RPMI8226 (cell line): Measurements from ENCODE around the gene RASSF7.

Experiments
- DNase-seq: peaks from one replicate; pipeline ENCODE4 v3.0.0-alpha.2; 2015

Gene RASSF7

GRCh38 chr11:587546-587945 lies 26.8 kb downstream of the RASSF7 start:
- no peak for DNase-seq

GRCh38 chr11:587978-588380 lies 27.2 kb downstream of the RASSF7 start:
- DNase-seq, result no peak

GRCh38 chr11:589798-590197 lies 29.0 kb downstream of the RASSF7 start:
- no peak for DNase-seq

- DNase-seq, result no peak
These were observed 30.2 kb downstream of the RASSF7 start for GRCh38 chr11:590997-591396.

GRCh38 chr11:592501-592900 lies 31.7 kb downstream of the RASSF7 start:
- no peak for DNase-seq

GRCh38 chr11:592918-593317 lies 32.1 kb downstream of the RASSF7 start:
- DNase-seq, result no peak

- DNase-seq, result no peak
These were observed 32.6 kb downstream of the RASSF7 start for GRCh38 chr11:593347-593746.

- no peak for DNase-seq
These were observed 34.6 kb downstream of the RASSF7 start for GRCh38 chr11:595400-595799.

- no peak for DNase-seq
These were observed 35.6 kb downstream of the RASSF7 start for GRCh38 chr11:596374-596773.

GRCh38 chr11:597166-597725 lies 36.5 kb downstream of the RASSF7 start:
- no peak for DNase-seq

GRCh38 chr11:598005-598680 lies 37.4 kb downstream of the RASSF7 start:
- no peak for DNase-seq

GRCh38 chr11:601573-602245 lies 40.9 kb downstream of the RASSF7 start:
- DNase-seq, result no peak

GRCh38 chr11:603154-603553 lies 42.4 kb downstream of the RASSF7 start:
- no peak for DNase-seq

- DNase-seq, result no peak
These were observed 44.7 kb downstream of the RASSF7 start for GRCh38 chr11:605286-606129.

- DNase-seq, result no peak
These were observed 45.5 kb downstream of the RASSF7 start for GRCh38 chr11:606245-606644.

GRCh38 chr11:607020-607780 lies 46.4 kb downstream of the RASSF7 start:
- no peak for DNase-seq

- DNase-seq, result no peak
These were observed 47.3 kb downstream of the RASSF7 start for GRCh38 chr11:607971-608659.

- DNase-seq, result no peak
These were observed 48.1 kb downstream of the RASSF7 start for GRCh38 chr11:608791-609251.

- DNase-seq, result no peak
These were observed 48.6 kb downstream of the RASSF7 start for GRCh38 chr11:609341-609811.

- DNase-seq, result no peak
These were observed 49.5 kb downstream of the RASSF7 start for GRCh38 chr11:610146-610801.
